Neural crest cell (in vitro differentiated cells): ENCODE data around the gene CD300LG. TPM values are rescaled to one million over a fixed set of nuclear protein-coding genes. Genes with fewer than 3 reads are reported as not detected.

Source experiments
- DNase-seq: peaks from one replicate; pipeline ENCODE4 v3.0.0; 2021; ENCODE audit warnings: low read depth, mixed read lengths, low spot score
- H3K27ac Mint-ChIP-seq: one replicate; pipeline ENCODE4 v1.8.0; 2021; ENCODE audit warnings: mild to moderate bottlenecking, mixed read lengths; ENCODE audit not compliant: unreplicated experiment
- H3K27me3 Mint-ChIP-seq: 2 replicates; pipeline ENCODE4 v1.8.0; 2021; ENCODE audit warnings: low read depth, mild to moderate bottlenecking, mixed read lengths
- H3K36me3 Mint-ChIP-seq: 2 replicates; pipeline ENCODE4 v1.8.0; 2021; ENCODE audit warnings: low read depth, mild to moderate bottlenecking, mixed read lengths
- H3K4me1 Mint-ChIP-seq: 2 replicates; pipeline ENCODE4 v1.8.0; 2021; ENCODE audit warnings: mixed read lengths
- H3K4me3 Mint-ChIP-seq: one replicate; pipeline ENCODE4 v1.8.0; 2021; ENCODE audit warnings: mild to moderate bottlenecking, mixed read lengths
- H3K9me3 Mint-ChIP-seq: 2 replicates; pipeline ENCODE4 v1.8.0; 2021; ENCODE audit warnings: mixed read lengths
- total RNA-seq: library from RNA; stranded (reverse); gene quantifications from 2 replicates; pipeline ENCODE4 v1.2.1, GENCODE V29; 2021
- TF ChIP-seq, protein P1 (sequence below): fragments of 200-600 bp; sonication (generic); conservative IDR thresholded peaks from 2 replicates; pipeline ENCODE4 v1.5.0; 2021; ENCODE audit warnings: antibody characterized with exemption, mild to moderate bottlenecking

The CD300LG gene
- total RNA-seq, 1 donor from 2014 or later, result not detected

DNA sequence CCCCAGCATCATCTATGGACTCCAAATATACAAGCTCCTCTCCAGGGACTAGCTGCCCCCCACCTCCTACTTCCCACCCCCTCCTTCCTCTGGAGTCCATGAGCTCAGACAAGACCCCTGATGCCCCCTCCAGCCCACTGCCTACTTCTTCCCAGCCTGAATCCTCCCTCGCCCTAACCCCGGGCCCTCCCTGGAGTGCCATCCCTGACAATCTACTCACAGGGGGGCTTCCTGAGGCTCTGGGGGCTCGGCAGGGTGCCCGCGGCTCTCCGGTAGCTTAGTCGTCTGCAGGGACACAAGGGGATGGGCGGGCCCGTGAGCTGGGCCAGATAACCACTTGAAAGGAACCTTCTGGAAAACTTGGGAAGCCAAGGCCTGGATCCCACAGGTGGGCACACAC lies 29.1 kb upstream of the CD300LG start:
- Mint-ChIP-seq H3K36me3 (no peaks in the 10 kb centered on the region), H3K9me3 (no peaks in the 10 kb centered on the region), H3K27ac (no peak overlapping the region), H3K4me3 (no peak overlapping the region), H3K27me3 (no peaks in the 10 kb centered on the region), H3K4me1 (peaks cover 11% of the 10 kb centered on the region)
- TF ChIP-seq, protein P1, sequence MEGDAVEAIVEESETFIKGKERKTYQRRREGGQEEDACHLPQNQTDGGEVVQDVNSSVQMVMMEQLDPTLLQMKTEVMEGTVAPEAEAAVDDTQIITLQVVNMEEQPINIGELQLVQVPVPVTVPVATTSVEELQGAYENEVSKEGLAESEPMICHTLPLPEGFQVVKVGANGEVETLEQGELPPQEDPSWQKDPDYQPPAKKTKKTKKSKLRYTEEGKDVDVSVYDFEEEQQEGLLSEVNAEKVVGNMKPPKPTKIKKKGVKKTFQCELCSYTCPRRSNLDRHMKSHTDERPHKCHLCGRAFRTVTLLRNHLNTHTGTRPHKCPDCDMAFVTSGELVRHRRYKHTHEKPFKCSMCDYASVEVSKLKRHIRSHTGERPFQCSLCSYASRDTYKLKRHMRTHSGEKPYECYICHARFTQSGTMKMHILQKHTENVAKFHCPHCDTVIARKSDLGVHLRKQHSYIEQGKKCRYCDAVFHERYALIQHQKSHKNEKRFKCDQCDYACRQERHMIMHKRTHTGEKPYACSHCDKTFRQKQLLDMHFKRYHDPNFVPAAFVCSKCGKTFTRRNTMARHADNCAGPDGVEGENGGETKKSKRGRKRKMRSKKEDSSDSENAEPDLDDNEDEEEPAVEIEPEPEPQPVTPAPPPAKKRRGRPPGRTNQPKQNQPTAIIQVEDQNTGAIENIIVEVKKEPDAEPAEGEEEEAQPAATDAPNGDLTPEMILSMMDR, result no peak
- no peak for DNase-seq

DNA sequence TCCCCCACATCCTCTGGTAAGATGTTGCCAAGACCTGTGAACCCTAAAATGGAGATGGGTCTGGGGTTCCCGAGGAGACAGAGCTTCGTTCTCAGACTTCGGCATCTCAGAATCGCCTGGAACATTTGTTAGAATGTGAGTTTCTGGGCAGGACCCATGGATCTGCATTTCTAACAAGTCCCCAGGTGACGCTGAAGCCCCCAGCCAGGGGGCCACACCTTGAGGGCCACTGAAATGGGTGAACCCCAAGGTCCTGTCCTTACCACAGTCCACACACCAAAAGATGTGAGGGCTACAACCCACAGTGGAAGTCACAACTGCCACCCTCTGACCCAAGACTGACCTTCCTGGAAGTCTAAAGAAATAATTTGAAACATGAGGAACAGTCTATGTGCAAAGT lies 28.0 kb upstream of the CD300LG start:
- no peak overlapping the region for H3K27ac Mint-ChIP-seq
- no peaks in the 10 kb centered on the region for H3K9me3 Mint-ChIP-seq
- DNase-seq, result no peak
- no peaks in the 10 kb centered on the region for H3K27me3 Mint-ChIP-seq
- no peak overlapping the region for H3K4me3 Mint-ChIP-seq
- H3K36me3 Mint-ChIP-seq, result no peaks in the 10 kb centered on the region
- peaks cover 11% of the 10 kb centered on the region for H3K4me1 Mint-ChIP-seq
- TF ChIP-seq, protein P1, result no peak

DNA sequence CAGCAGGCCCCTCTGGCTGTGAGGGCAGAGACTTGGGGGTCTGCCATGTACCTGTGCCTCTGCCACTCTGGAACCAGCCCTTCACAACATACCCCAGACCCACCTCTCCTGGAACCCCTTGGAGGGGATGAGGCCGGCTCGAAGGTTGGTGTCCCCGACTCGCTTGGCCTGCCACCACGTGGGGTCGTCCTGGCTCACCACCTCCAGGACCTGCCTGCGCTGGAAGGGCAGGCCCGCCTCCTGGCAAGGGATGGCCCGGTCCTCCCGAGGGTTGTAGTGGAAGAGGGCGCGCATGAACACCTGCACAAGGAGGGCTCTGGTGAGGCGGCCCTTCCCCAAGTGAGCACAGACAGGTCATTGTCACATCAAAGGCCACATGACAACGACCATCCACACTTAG lies 26.2 kb upstream of the CD300LG start:
- no peaks in the 10 kb centered on the region for H3K36me3 Mint-ChIP-seq
- no peaks in the 10 kb centered on the region for H3K27me3 Mint-ChIP-seq
- TF ChIP-seq, protein P1, result no peak
- H3K4me1 Mint-ChIP-seq, result peaks cover 11% of the 10 kb centered on the region
- H3K4me3 Mint-ChIP-seq, result no peak overlapping the region
- H3K27ac Mint-ChIP-seq, result no peak overlapping the region
- no peaks in the 10 kb centered on the region for H3K9me3 Mint-ChIP-seq
- DNase-seq, result no peak

DNA sequence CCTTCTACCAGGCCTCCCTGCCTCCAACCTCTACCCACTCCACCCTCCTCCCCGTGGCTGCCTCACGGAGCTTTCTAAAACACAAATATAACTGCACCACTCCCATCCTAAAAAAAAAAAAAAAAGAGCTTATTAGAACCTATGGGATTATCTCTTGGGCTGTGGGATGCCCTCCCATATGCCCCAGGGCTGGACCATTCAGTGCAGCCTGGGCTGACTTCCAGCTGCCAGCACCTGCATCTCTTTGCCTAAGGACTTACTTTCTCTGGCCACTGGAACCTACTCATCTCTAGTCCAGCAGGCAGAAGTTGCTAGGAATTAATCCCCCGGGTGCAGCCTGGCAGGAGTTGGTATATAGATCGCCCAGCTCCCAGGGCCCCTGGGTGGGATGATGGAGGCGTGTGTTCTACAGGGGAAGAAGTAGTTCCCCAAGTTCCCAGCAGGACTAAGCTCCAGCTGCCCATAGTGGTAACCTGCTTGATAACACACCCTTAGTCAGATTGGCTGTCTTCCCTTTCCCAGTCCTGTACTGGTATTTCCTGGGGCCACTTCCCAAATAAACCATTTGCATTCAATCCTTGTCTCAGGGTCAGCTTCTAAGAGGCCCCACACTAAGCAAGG lies 24.3 kb upstream of the CD300LG start:
- DNase-seq, result no peak
- Mint-ChIP-seq H3K9me3 (no peaks in the 10 kb centered on the region), H3K4me3 (no peak overlapping the region), H3K36me3 (no peaks in the 10 kb centered on the region), H3K27me3 (no peaks in the 10 kb centered on the region), H3K4me1 (no peaks in the 10 kb centered on the region), H3K27ac (no peak overlapping the region)
- TF ChIP-seq, protein P1, result no peak

DNA sequence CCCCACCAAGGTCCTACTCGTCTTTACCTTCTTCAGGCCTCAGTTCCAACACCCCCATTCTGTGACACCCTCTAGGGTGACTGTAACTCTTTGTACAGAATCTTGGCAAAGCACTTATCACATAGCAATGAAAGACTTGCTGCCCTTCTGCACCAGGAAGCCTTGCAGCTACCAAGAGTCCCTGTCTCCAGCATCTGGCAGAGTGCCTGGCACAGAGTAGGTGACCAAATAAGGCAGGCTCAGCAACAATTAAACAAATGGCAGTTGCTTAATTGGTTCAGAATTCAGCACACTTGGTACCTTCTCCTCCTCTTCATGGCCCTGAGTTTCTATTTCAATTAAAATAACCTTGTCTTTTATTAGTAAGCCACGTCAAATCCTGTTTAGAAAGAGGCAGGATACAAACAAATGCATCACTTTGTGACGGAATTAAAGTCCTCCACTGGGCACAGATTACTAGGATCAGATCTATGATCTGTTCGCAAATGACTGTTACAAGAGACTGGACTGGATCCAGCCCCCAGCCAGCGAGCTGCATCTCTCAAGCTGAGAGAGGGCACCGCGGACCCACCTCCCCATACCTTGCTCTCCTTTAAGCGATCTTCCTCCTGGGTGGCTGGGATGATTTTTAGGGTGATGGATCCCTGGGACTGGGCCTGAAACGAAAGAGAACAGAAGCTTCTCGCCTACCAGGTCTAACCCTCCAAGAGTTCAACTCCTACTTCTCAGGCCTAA lies 23.5 kb upstream of the CD300LG start:
- peaks cover under 1% of the 10 kb centered on the region for H3K4me1 Mint-ChIP-seq
- H3K27ac Mint-ChIP-seq, result no peak overlapping the region
- no peaks in the 10 kb centered on the region for H3K27me3 Mint-ChIP-seq
- H3K4me3 Mint-ChIP-seq, result no peak overlapping the region
- H3K36me3 Mint-ChIP-seq, result no peaks in the 10 kb centered on the region
- H3K9me3 Mint-ChIP-seq, result no peaks in the 10 kb centered on the region
- TF ChIP-seq, protein P1, result no peak
- DNase-seq, result no peak
